ENCODE measurements around the gene PLCB4.

DNA sequence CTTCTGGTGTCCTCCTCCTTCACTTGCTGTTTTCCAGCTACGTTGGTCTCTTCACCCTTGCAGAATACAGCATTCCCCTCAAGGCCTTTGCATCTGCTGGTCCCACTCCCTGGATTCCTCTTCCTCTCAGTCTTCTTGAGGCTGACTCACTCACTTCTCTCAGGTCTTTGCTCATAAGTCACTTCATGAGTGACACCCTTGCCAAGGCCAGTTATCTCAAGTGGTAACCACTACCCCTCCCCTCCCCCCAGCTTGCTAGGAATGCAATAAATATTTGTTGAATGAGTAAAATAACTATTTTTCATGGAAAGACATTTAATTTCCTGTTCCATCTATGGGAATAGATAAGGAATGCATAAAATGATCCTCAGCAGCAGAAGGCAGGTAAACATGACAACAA is 131.7 kb downstream of the PLCB4 start:
- no peak for TF ChIP-seq POLR2AphosphoS5 (IDR thresholded peaks at IDR 0.05; ENCODE audit: borderline replicate concordance, low read depth, low read length)
- no peak for TF ChIP-seq EZH2 (IDR thresholded peaks at IDR 0.05)
